Measurements from ENCODE around the gene PTPRD.

GRCh38 chr9:9912459-9912858 is 700.3 kb downstream of the PTPRD start:
- TF ChIP-seq POLR2A (IDR thresholded peaks at IDR 0.05), result no peak
- TF ChIP-seq, protein P1, sequence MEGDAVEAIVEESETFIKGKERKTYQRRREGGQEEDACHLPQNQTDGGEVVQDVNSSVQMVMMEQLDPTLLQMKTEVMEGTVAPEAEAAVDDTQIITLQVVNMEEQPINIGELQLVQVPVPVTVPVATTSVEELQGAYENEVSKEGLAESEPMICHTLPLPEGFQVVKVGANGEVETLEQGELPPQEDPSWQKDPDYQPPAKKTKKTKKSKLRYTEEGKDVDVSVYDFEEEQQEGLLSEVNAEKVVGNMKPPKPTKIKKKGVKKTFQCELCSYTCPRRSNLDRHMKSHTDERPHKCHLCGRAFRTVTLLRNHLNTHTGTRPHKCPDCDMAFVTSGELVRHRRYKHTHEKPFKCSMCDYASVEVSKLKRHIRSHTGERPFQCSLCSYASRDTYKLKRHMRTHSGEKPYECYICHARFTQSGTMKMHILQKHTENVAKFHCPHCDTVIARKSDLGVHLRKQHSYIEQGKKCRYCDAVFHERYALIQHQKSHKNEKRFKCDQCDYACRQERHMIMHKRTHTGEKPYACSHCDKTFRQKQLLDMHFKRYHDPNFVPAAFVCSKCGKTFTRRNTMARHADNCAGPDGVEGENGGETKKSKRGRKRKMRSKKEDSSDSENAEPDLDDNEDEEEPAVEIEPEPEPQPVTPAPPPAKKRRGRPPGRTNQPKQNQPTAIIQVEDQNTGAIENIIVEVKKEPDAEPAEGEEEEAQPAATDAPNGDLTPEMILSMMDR (IDR thresholded peaks at IDR 0.05 in 4 of 5, conservative IDR thresholded peaks at IDR 0.05 in 1 of 5), result no peak
